IMR-90 (cell line): ENCODE measurements around the gene PEX7. TPM values are rescaled to one million over a fixed set of nuclear protein-coding genes. Genes with fewer than 3 reads are reported as not detected.
A peak's percentile ranks its signal among the peaks of the same experiment; 100 is the strongest.
"Not testable (repeated sequence)": the region's sequence is repeated elsewhere in the genome, so short reads cannot be mapped to it uniquely, and the experiment has no call there.

ENCODE experiments used
- ATAC-seq: fragments of 200-7000 bp; cut with Tn5 transposase; 2 replicates; pipeline ENCODE4 v1.9.1; 2020; ENCODE audit warnings: low read depth, mild to moderate bottlenecking, moderate library complexity
- BruUV-seq: library from RNA; stranded (reverse); fragments of 400-500 nt; replicated peaks from 2 replicates; lab custom pipeline; 2021; lab: Mats Ljungman, UMichigan
- CTCF ChIA-PET: fragments of 300-600 bp; formaldehyde crosslinking; extraction: SDS; loops from one replicate; lab custom pipeline; 2021; ENCODE audit warnings: antibody characterized with exemption; lab: Yijun Ruan, JAX
- POLR2A ChIA-PET: fragments of 300-600 bp; sonication (Branson Sonifier 250); formaldehyde crosslinking; loops from one replicate; lab custom pipeline; 2022; ENCODE audit warnings: antibody characterized with exemption; ENCODE audit not compliant: unreplicated experiment; lab: Charles Lee
- DNase-seq: peaks from one replicate; pipeline ENCODE4 v3.0.0; 2013
- H2AFZ ChIP-seq: replicated peaks from 2 replicates; pipeline ENCODE3; 2013; ENCODE audit warnings: low read length, mild to moderate bottlenecking; ENCODE audit not compliant: poor library complexity
- H2AK5ac ChIP-seq: 2 replicates; pipeline ENCODE4 v1.6.1; 2013; ENCODE audit warnings: low read depth, low read length, inconsistent platforms
- H2AK9ac ChIP-seq: replicated peaks from 2 replicates; pipeline ENCODE3; 2013; ENCODE audit warnings: mild to moderate bottlenecking, low read depth, low read length, moderate library complexity; ENCODE audit not compliant: poor library complexity
- H2BK120ac ChIP-seq: 2 replicates; pipeline ENCODE4 v1.6.1; 2013; ENCODE audit warnings: low read depth, low read length, inconsistent platforms
- H2BK15ac ChIP-seq: 3 replicates; pipeline ENCODE4 v1.6.1; 2013; ENCODE audit warnings: low read depth, low read length, inconsistent platforms
- H2BK20ac ChIP-seq: 2 replicates; pipeline ENCODE4 v1.6.1; 2013; ENCODE audit warnings: low read depth, mild to moderate bottlenecking, inconsistent platforms, low read length, moderate library complexity
- H2BK5ac ChIP-seq: 2 replicates; pipeline ENCODE4 v1.6.1; 2013; ENCODE audit warnings: mild to moderate bottlenecking, low read depth, low read length, inconsistent platforms; ENCODE audit not compliant: poor library complexity, severe bottlenecking
- H3K14ac ChIP-seq: replicated peaks from 2 replicates; pipeline ENCODE4 v1.6.1; 2013; ENCODE audit warnings: low read depth, low read length, inconsistent platforms
- H3K18ac ChIP-seq: 2 replicates; pipeline ENCODE4 v1.6.1; 2013; ENCODE audit warnings: low read depth, low read length, control low read depth
- H3K23ac ChIP-seq: 2 replicates; pipeline ENCODE4 v1.6.1; 2013; ENCODE audit warnings: low read depth, low read length, inconsistent platforms
- H3K27ac ChIP-seq: 2 replicates; pipeline ENCODE4 v1.5.1; 2013; ENCODE audit warnings: mild to moderate bottlenecking, control low read depth, low read length; ENCODE audit not compliant: insufficient read depth
- H3K27me3 ChIP-seq: 2 replicates; pipeline ENCODE4 v1.6.1; 2013; ENCODE audit warnings: low read length; ENCODE audit not compliant: control insufficient read depth, insufficient read depth
- H3K36me3 ChIP-seq: 2 replicates; pipeline ENCODE4 v1.6.1; 2013; ENCODE audit warnings: low read length, mixed read lengths; ENCODE audit not compliant: control insufficient read depth, insufficient read depth
- H3K4ac ChIP-seq: 2 replicates; pipeline ENCODE4 v1.6.1; 2013; ENCODE audit warnings: low read depth, low read length, inconsistent platforms
- H3K4me1 ChIP-seq: 2 replicates; pipeline ENCODE4 v1.6.1; 2013; ENCODE audit warnings: low read length, mixed read lengths; ENCODE audit not compliant: control insufficient read depth, insufficient read depth
- H3K4me2 ChIP-seq: 2 replicates; pipeline ENCODE4 v1.6.1; 2013; ENCODE audit warnings: low read depth, mild to moderate bottlenecking, control low read depth, low read length, moderate library complexity
- H3K4me3 ChIP-seq: 2 replicates; pipeline ENCODE4 v1.5.1; 2013; ENCODE audit warnings: low read depth, mild to moderate bottlenecking, control low read depth, low read length, moderate library complexity; ENCODE audit not compliant: insufficient read depth
- H3K56ac ChIP-seq: 2 replicates; pipeline ENCODE4 v1.6.1; 2013; ENCODE audit warnings: low read length, inconsistent platforms; ENCODE audit not compliant: insufficient read depth; ENCODE audit errors: extremely low read depth
- H3K79me1 ChIP-seq, 2 experiments: 2 replicates each; pipeline ENCODE4 v1.6.1; 2013; ENCODE audit warnings: low read length in 2 of 2, inconsistent platforms in 1 of 2, low read depth in 1 of 2
- H3K9ac ChIP-seq: 2 replicates; pipeline ENCODE4 v1.6.1; 2013; ENCODE audit warnings: low read depth, low read length, control low read depth
- H3K9me1 ChIP-seq: 2 replicates; pipeline ENCODE4 v1.6.1; 2013; ENCODE audit warnings: low read length, inconsistent platforms; ENCODE audit not compliant: insufficient read depth
- H3K9me3 ChIP-seq: 2 replicates; pipeline ENCODE4 v1.6.1; 2013; ENCODE audit warnings: low read length; ENCODE audit not compliant: control insufficient read depth, insufficient read depth
- H4K20me1 ChIP-seq: 2 replicates; pipeline ENCODE4 v1.6.1; 2013; ENCODE audit warnings: low read length, inconsistent platforms; ENCODE audit not compliant: insufficient read depth
- H4K5ac ChIP-seq: 2 replicates; pipeline ENCODE4 v1.6.1; 2013; ENCODE audit warnings: mild to moderate bottlenecking, low read depth, low read length, control low read depth
- H4K8ac ChIP-seq, 2 experiments: 2 replicates each; pipeline ENCODE4 v1.6.1; 2013; ENCODE audit warnings: low read depth in 2 of 2, low read length in 2 of 2, control low read depth in 1 of 2, inconsistent platforms in 1 of 2
- H4K91ac ChIP-seq: 2 replicates; pipeline ENCODE4 v1.6.1; 2013; ENCODE audit warnings: low read depth, low read length, inconsistent platforms; ENCODE audit not compliant: insufficient read depth
- WGBS, 2 experiments: methylation state at CpG; one replicate each; pipeline versions ENCODE4 v1.1.5 to v1.1.7; 2013; ENCODE audit warnings: missing lambda C conversion rate in 2 of 2; ENCODE audit not compliant: insufficient read length in 1 of 2; ENCODE audit errors: extremely low coverage in 2 of 2; 5-methylcytosine and 5-hydroxymethylcytosine counted together
- dilution Hi-C: fragments of 300-500 bp; cut with HindIII; formaldehyde crosslinking; loops from one replicate; pipeline ENCODE4 v1.14.3; 2018; ENCODE audit warnings: low sequenced_read_pairs; ENCODE audit not compliant: unreplicated experiment
- in situ Hi-C: fragments of 300-500 bp; cut with MboI; formaldehyde crosslinking; loops from 3 replicates; pipeline ENCODE4 v1.14.3; 2019; ENCODE audit warnings: low sequenced_read_pairs, inconsistent platforms, mixed read lengths
- intact Hi-C: fragments of 100-400 bp; cut with micrococcal nuclease; formaldehyde crosslinking; loops from 2 replicates; pipeline ENCODE4 v1.10.0; 2022
- polyA plus RNA-seq, 3 experiments: library from polyadenylated mRNA; depleted of rRNA; stranded (reverse); fragments of >200 nt; gene quantifications; 2 replicates each; pipeline ENCODE4 v1.2.3, GENCODE V29; 2012; ENCODE audit warnings: low replicate concordance in 1 of 3
- total RNA-seq: library from RNA; depleted of rRNA; stranded (reverse); fragments of >200 nt; gene quantifications from 2 replicates; pipeline ENCODE4 v1.2.3, GENCODE V29; 2012

PEX7 gene
- total and polyA plus RNA-seq, 2 of the 4 experiments (the other 2 are of a cell fraction), result 5.4 to 7.0 TPM

GRCh38 chr6:136789440-136789839, 33.0 kb upstream of the PEX7 start:
- peak overlapping the region; percentile 92 for H3K4ac ChIP-seq
- H4K91ac ChIP-seq, result peak overlapping the region; percentile 69
- peak overlapping the region; percentile 62; the same call in 1 of the 2 replicates for H3K27ac ChIP-seq
- POLR2A ChIA-PET, intact Hi-C loops, H3K56ac ChIP-seq, H2AFZ ChIP-seq, H3K9me3 ChIP-seq, DNase-seq, H3K4me3 ChIP-seq, ATAC-seq, H3K36me3 ChIP-seq, H3K27me3 ChIP-seq, H4K20me1 ChIP-seq, BruUV-seq, dilution Hi-C loops: not testable (repeated sequence)
- peak overlapping the region; percentile 53 for H2AK9ac ChIP-seq
- CTCF ChIA-PET, result interaction anchor here (0.6 to 1.9 kb wide), 3 partner anchors 18 to 139 kb away, joined by 3 to 6 read pairs (median 3); no protein-coding TSS in a partner anchor
- peaks cover 15% of the 10 kb centered on the region for H3K9me1 ChIP-seq
- peak overlapping the region; percentile 93 for H3K14ac ChIP-seq
- peak overlapping the region; percentile 88 for H2BK5ac ChIP-seq
- H2AK5ac ChIP-seq, result peak overlapping the region; percentile 93
- H2BK20ac ChIP-seq, result peak overlapping the region; percentile 93
- peaks cover 10 to 51% of the 10 kb centered on the region in 2 experiments for H3K79me1 ChIP-seq
- in situ Hi-C loops, result loop anchor here (25.0 kb wide), 1 partner anchor 502 kb away; the partner anchor contains the start of gene BCLAF1
- peak overlapping the region; percentile 13; the same call in 1 of the 2 replicates for H3K18ac ChIP-seq
- peak overlapping the region; percentile 94 for H2BK120ac ChIP-seq
- peak overlapping the region; percentile 62; the same call in 2 of the 3 replicates for H2BK15ac ChIP-seq
- H3K4me1 ChIP-seq, result peaks cover 18% of the 10 kb centered on the region
- peak overlapping the region; percentile 10 for H3K9ac ChIP-seq
- H3K4me2 ChIP-seq, result peak overlapping the region; percentile 93
- H3K23ac ChIP-seq, result peak overlapping the region; percentile 57
- WGBS, 2 experiments, result no CpG with 5 or more reads among the region's 3 CpGs
- peak overlapping the region; percentile 26 to 87; a peak in 3 of 4 replicates for H4K8ac ChIP-seq
- peak overlapping the region; percentile 4; the same call in 1 of the 2 replicates for H4K5ac ChIP-seq
